Endothelial cell of umbilical vein (primary cell): ENCODE data around the gene VEZT. TPM values are rescaled to one million over a fixed set of nuclear protein-coding genes. Genes with fewer than 3 reads are reported as not detected.

Source experiments
- BruUV-seq: library from RNA; stranded (reverse); fragments of 400-500 nt; replicated peaks from 2 replicates; lab custom pipeline; 2021; lab: Mats Ljungman, UMichigan
- CTCF ChIA-PET: fragments of 300-600, 350-600 bp; sonication (Branson Sonifier 250); formaldehyde crosslinking; loops from one replicate; lab custom pipeline; 2021; ENCODE audit warnings: antibody characterized with exemption, inconsistent platforms; lab: Charles Lee
- POLR2A ChIA-PET: fragments of 300-600, 350-600 bp; sonication (Branson Sonifier 250); formaldehyde crosslinking; loops from one replicate; lab custom pipeline; 2021; ENCODE audit warnings: antibody characterized with exemption, inconsistent platforms; lab: Charles Lee
- DNase-seq: peaks from one replicate; pipeline ENCODE4 v3.0.0-alpha.2; 2011; ENCODE audit warnings: low read depth, low spot score
- FAIRE-seq: peaks from 2 replicates; lab custom pipeline; 2011; peaks lifted over from hg19 to GRCh38; lab: Jason Lieb, UNC
- H2AFZ ChIP-seq: 2 replicates; pipeline ENCODE4 v1.6.0; 2012; ENCODE audit warnings: low read depth, low read length, control low read depth, inconsistent platforms
- H3K27ac ChIP-seq: 2 replicates; pipeline ENCODE4 v1.5.1; 2011; ENCODE audit warnings: low read depth, mild to moderate bottlenecking, control low read depth, low read length, moderate library complexity; ENCODE audit not compliant: insufficient read depth
- H3K27me3 ChIP-seq, 2 experiments: 2 replicates each; pipeline versions ENCODE4 v1.6.0 to v1.6.1; 2011; ENCODE audit warnings: low read length in 2 of 2, mixed read lengths in 1 of 2; ENCODE audit not compliant: control insufficient read depth in 2 of 2, insufficient read depth in 2 of 2
- H3K36me3 ChIP-seq, 2 experiments: 2 replicates in 1 of 2; 3 replicates in 1 of 2; pipeline ENCODE4 v1.5.1; 2011; ENCODE audit warnings: low read length in 2 of 2, mild to moderate bottlenecking in 1 of 2, moderate library complexity in 1 of 2; ENCODE audit not compliant: control insufficient read depth in 2 of 2, insufficient read depth in 2 of 2; ENCODE audit errors: extremely low read depth in 1 of 2
- H3K4me1 ChIP-seq: 3 replicates; pipeline ENCODE4 v1.5.1; 2011; ENCODE audit warnings: mild to moderate bottlenecking, low read length; ENCODE audit not compliant: control insufficient read depth, insufficient read depth; ENCODE audit errors: extremely low read depth
- H3K4me2 ChIP-seq: 2 replicates; pipeline ENCODE4 v1.6.1; 2011; ENCODE audit warnings: low read length, control low read depth, mixed read lengths; ENCODE audit not compliant: insufficient read depth
- H3K4me3 ChIP-seq, 3 experiments: fragments of 200-600 bp in 1 of 3; sonication (generic), shearing (Covaris generic) in 1 of 3; replicated peaks in 1 of 3; 2 replicates each; pipeline ENCODE4 v1.5.1; 2011 to 2016; ENCODE audit warnings: control low read depth in 3 of 3, low read length in 3 of 3, mild to moderate bottlenecking in 2 of 3, inconsistent platforms in 1 of 3, low read depth in 1 of 3, moderate library complexity in 1 of 3; ENCODE audit not compliant: insufficient read depth in 1 of 3
- H3K79me2 ChIP-seq: 2 replicates; pipeline ENCODE4 v1.6.0; 2012; ENCODE audit warnings: low read length, inconsistent platforms; ENCODE audit not compliant: control insufficient read depth, insufficient read depth
- H3K9ac ChIP-seq: replicated peaks from 2 replicates; pipeline ENCODE3; 2011; ENCODE audit warnings: low read length, control low read depth; ENCODE audit not compliant: insufficient read depth; ENCODE audit errors: extremely low read depth
- H3K9me1 ChIP-seq: replicated peaks from 3 replicates; pipeline ENCODE4 v1.6.0; 2011; ENCODE audit warnings: mild to moderate bottlenecking, low read length; ENCODE audit not compliant: control insufficient read depth, insufficient read depth; ENCODE audit errors: extremely low read depth
- H3K9me3 ChIP-seq: replicated peaks from 2 replicates; pipeline ENCODE4 v1.5.1; 2012; ENCODE audit warnings: low read length, inconsistent platforms; ENCODE audit not compliant: control insufficient read depth, insufficient read depth
- H4K20me1 ChIP-seq: replicated peaks from 2 replicates; pipeline ENCODE3; 2011; ENCODE audit warnings: mild to moderate bottlenecking, low read length; ENCODE audit not compliant: control insufficient read depth, insufficient read depth; ENCODE audit errors: extremely low read depth
- EZH2 ChIP-seq: IDR thresholded peaks from 2 replicates; pipeline ENCODE4 v1.6.1; 2012; ENCODE audit warnings: borderline replicate concordance, low read depth, mild to moderate bottlenecking, moderate library complexity, low read length, inconsistent platforms; ENCODE audit not compliant: severe bottlenecking
- FOS ChIP-seq: IDR thresholded peaks from 2 replicates; pipeline ENCODE4 v1.6.1; 2011; ENCODE audit warnings: mild to moderate bottlenecking, low read length, moderate library complexity, borderline replicate concordance; ENCODE audit not compliant: insufficient read depth
- GATA2 ChIP-seq: IDR thresholded peaks from 2 replicates; pipeline ENCODE4 v1.7.0; 2011; ENCODE audit warnings: low read depth, mild to moderate bottlenecking, moderate library complexity, mixed read lengths, low read length; ENCODE audit not compliant: insufficient read length, insufficient read depth
- JUN ChIP-seq: IDR thresholded peaks from 2 replicates; pipeline ENCODE4 v1.6.1; 2011; ENCODE audit warnings: borderline replicate concordance, low read depth; ENCODE audit not compliant: insufficient read length, insufficient read depth
- MYC ChIP-seq: IDR thresholded peaks from one replicate; pipeline ENCODE4 v1.6.1; 2011; ENCODE audit warnings: mild to moderate bottlenecking, low read depth, low read length
- POLR2A ChIP-seq: IDR thresholded peaks from 2 replicates; pipeline ENCODE4 v1.6.1; 2012; ENCODE audit warnings: low read depth, mild to moderate bottlenecking, control low read depth, low read length
- POLR2AphosphoS5 ChIP-seq: IDR thresholded peaks from 2 replicates; pipeline ENCODE4 v1.6.1; 2012; ENCODE audit warnings: low read depth, mild to moderate bottlenecking, control low read depth, low read length, moderate library complexity; ENCODE audit not compliant: insufficient read depth
- dilution Hi-C: fragments of 300-500 bp; cut with MboI; formaldehyde crosslinking; loops from one replicate; pipeline ENCODE4 v1.15.0; 2019; ENCODE audit warnings: low sequenced_read_pairs; ENCODE audit not compliant: extremely low pct_ligation_motif_present
- intact Hi-C: fragments of 100-400 bp; cut with micrococcal nuclease; formaldehyde crosslinking; loops from one replicate; pipeline ENCODE4 v1.10.0; 2022
- polyA plus RNA-seq, 4 experiments: library from polyadenylated mRNA; depleted of rRNA in 3 of 4; stranded (reverse) in 3 of 4; unstranded in 1 of 4; fragments of >200 nt; gene quantifications; 2 replicates each; pipeline versions ENCODE4 v1.2.1 to v1.2.3, GENCODE V29; 2011 to 2012; ENCODE audit warnings: missing spikeins in 1 of 4
- total RNA-seq: library from RNA; stranded (reverse); gene quantifications from 2 replicates; pipeline ENCODE4 v1.2.3, GENCODE V29; 2021
- TF ChIP-seq, protein P1 (sequence below), 2 donors: IDR thresholded peaks; 1 replicate in 1 of 2; 2 replicates in 1 of 2; pipeline ENCODE4 v1.5.1; 2011; ENCODE audit warnings: low read length in 2 of 2, mild to moderate bottlenecking in 2 of 2, moderate library complexity in 2 of 2, control low read depth in 1 of 2, inconsistent platforms in 1 of 2, low read depth in 1 of 2; ENCODE audit not compliant: insufficient read depth in 1 of 2; ENCODE audit errors: extremely low read depth in 1 of 2
- TF ChIP-seq, protein P2 (sequence below): IDR thresholded peaks from 2 replicates; pipeline ENCODE4 v1.6.1; 2011; ENCODE audit not compliant: insufficient read depth, insufficient read length

VEZT gene
- total and polyA plus RNA-seq, 2 donors (not counting 3 experiments of a cell fraction or from before 2014, with no cell fraction given): 57.8 to 91.3 TPM

DNA sequence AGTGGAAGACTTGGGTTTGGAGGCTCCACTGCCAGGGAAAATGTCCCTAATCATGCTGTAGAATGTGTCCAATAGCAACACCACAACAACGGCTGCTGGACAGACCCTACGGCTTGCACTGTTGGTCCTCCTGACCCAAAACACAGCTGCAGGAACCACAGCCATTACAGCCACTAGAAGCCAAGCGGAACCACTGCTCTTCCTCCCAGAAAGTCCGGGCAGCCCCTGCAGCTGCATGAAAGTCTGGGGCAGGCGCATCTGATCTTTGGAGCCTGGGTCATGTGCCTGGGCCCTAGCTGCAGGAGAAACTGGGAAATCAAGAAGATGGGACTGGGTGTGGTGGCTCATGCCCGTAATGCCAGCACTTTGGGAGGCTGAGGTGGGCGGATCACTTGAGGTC is 131.7 kb downstream of the VEZT start:
- H3K27me3 ChIP-seq: no peaks in the 10 kb centered on the region
- no peak overlapping the region for H3K9ac ChIP-seq
- H2AFZ ChIP-seq: no peak overlapping the region
- no peaks in the 10 kb centered on the region for H4K20me1 ChIP-seq
- dilution Hi-C loops: no loop called here
- no peak overlapping the region for H3K4me3 ChIP-seq
- no peaks in the 10 kb centered on the region for H3K9me3 ChIP-seq
- ChIA-PET POLR2A (no interaction called here), CTCF (interaction anchor here (1.2 kb wide), 1 partner anchor 475 kb away, joined by 3 read pairs; no protein-coding TSS in a partner anchor)
- intact Hi-C loops: no loop called here
- H3K36me3 ChIP-seq: no peaks in the 10 kb centered on the region
- no peak for DNase-seq
- no peaks in the 10 kb centered on the region for H3K4me1 ChIP-seq
- TF ChIP-seq, protein P1, sequence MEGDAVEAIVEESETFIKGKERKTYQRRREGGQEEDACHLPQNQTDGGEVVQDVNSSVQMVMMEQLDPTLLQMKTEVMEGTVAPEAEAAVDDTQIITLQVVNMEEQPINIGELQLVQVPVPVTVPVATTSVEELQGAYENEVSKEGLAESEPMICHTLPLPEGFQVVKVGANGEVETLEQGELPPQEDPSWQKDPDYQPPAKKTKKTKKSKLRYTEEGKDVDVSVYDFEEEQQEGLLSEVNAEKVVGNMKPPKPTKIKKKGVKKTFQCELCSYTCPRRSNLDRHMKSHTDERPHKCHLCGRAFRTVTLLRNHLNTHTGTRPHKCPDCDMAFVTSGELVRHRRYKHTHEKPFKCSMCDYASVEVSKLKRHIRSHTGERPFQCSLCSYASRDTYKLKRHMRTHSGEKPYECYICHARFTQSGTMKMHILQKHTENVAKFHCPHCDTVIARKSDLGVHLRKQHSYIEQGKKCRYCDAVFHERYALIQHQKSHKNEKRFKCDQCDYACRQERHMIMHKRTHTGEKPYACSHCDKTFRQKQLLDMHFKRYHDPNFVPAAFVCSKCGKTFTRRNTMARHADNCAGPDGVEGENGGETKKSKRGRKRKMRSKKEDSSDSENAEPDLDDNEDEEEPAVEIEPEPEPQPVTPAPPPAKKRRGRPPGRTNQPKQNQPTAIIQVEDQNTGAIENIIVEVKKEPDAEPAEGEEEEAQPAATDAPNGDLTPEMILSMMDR (IDR thresholded peaks at IDR 0.05; ENCODE audit: extremely low read depth in 1 of 2, insufficient read depth in 1 of 2, low read depth in 1 of 2, low read length in 2 of 2): no peak
- no peaks in the 10 kb centered on the region for H3K9me1 ChIP-seq
- no peak overlapping the region for H3K27ac ChIP-seq
- BruUV-seq: no TSS peak
- H3K79me2 ChIP-seq: no peaks in the 10 kb centered on the region
- no peak for FAIRE-seq
- H3K4me2 ChIP-seq: no peak overlapping the region

DNA sequence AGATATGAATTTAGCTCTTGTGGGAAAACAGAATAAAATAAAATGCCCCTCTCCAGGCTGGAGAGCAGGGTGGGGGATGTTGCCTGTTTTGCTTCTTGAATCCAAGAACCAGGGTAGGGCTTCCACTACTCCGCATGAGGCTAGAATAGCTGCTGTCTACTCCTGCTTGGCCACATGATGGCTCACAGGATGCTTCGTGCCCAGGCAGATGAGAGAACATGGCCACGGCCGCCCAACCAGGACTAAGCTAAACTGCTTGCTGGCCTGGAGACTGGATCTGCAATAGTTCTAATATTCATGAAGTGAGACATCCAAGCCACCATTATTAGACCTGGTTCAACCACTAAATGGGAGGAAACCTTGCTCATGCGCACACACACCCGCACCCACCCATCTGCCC is 134.1 kb downstream of the VEZT start:
- POLR2A ChIA-PET: no interaction called here
- H3K4me3 ChIP-seq: no peak overlapping the region
- H3K79me2 ChIP-seq: no peaks in the 10 kb centered on the region
- no TSS peak for BruUV-seq
- CTCF ChIA-PET: interaction anchor here (1.0 to 2.3 kb wide), 2 partner anchors 8 to 183 kb away, joined by 3 to 16 read pairs; no protein-coding TSS in a partner anchor
- no peaks in the 10 kb centered on the region for H3K9me1 ChIP-seq
- FAIRE-seq: no peak
- H3K9me3 ChIP-seq: no peaks in the 10 kb centered on the region
- H3K27ac ChIP-seq: no peak overlapping the region
- H3K4me1 ChIP-seq: no peaks in the 10 kb centered on the region
- H3K4me2 ChIP-seq: no peak overlapping the region
- no peak overlapping the region for H3K9ac ChIP-seq
- no peaks in the 10 kb centered on the region for H4K20me1 ChIP-seq
- dilution Hi-C loops (no loop called here), intact Hi-C loops (no loop called here)
- no peaks in the 10 kb centered on the region for H3K36me3 ChIP-seq
- no peaks in the 10 kb centered on the region for H3K27me3 ChIP-seq
- TF ChIP-seq POLR2A (no peak), EZH2 (no peak), FOS (no peak), MYC (no peak), POLR2AphosphoS5 (no peak), JUN (no peak), GATA2 (no peak)
- TF ChIP-seq, protein P2, sequence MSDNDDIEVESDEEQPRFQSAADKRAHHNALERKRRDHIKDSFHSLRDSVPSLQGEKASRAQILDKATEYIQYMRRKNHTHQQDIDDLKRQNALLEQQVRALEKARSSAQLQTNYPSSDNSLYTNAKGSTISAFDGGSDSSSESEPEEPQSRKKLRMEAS: no peak
- TF ChIP-seq, protein P1 (IDR thresholded peaks at IDR 0.05; ENCODE audit: extremely low read depth in 1 of 2, insufficient read depth in 1 of 2, low read depth in 1 of 2, low read length in 2 of 2): no peak
- H2AFZ ChIP-seq: no peak overlapping the region
- no peak for DNase-seq
